ENCODE data around the gene AMDHD2.

Gene AMDHD2

GRCh38 chr16:2499890-2500429, 20.2 kb upstream of the AMDHD2 start:
- no peak for DNase-seq (ENCODE audit: low read depth)

DNA sequence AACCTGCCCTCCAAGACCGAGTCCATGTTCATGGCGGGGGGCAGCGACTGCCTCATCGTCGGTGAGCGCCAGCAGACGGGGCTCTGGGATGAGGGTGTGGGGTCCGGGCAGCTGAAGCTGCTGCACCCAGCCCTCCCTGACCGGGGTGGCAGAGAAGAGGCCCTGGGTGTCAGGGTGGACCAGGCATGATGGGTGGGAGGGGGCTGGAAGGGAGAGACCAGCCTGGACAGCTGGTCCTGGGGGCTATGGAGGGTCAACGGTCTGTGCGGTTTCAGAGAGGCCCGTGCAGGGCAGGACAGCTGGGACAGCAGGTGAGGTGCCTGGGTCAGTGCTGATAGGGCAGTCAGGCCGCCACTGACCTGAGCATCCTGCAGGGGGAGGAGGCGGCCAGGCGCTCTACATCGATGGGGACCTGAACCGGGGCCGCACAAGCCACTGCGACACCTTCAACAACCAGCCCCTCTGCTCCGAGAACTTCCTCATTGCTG, 19.7 kb upstream of the AMDHD2 start:
- no peak for DNase-seq (ENCODE audit: low read depth)

- peak; percentile 71 for DNase-seq (ENCODE audit: low read depth)
Measured at GRCh38 chr16:2500918-2501750, 19.0 kb upstream of the AMDHD2 start.

DNA sequence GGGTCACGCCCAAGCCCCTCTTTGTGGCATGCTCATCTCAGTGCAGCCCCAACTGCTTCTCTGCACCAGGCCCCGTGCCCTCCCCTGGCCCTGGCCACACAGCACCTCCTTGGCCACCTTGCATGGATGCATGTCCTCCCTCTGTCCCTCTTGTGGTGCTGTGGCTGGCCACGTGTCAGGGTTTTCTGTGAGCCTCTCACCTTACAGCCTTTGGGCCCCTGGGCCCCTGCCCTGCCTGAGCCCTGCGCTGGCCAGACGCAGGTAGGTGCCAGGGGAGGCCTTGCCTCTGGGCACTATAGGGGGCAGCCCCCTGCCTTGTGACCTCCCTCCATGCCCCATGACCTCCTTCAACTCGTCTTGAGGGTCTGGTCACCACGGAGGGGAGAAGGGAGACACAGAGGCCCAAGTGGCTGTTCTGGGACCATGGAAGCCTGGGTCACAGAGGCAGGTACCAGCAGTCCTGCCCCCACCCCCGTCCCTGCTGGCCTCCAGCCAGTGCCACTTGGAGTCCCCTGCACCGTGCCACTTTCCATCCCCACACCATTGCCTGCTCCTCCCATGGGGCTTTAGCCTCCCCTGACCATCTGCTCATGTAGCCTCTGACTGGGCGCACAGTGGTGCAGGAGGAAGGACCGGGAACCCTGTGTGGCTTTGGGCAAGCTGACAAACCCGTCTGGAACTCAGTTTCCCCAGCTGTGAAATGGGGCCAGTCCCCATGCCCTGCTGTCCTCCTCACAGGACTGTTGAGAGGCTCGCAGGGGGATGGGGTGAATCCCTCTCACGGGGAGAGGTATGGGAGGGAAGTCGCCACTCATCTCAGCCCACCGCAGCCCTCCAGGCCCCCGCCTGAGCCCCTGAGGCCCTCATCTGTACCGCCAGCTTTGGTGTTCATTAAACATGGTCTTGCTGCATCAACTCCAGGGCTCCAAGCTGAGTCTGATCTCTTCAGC, 17.9 kb upstream of the AMDHD2 start:
- no peak for DNase-seq (ENCODE audit: low read depth)

DNA sequence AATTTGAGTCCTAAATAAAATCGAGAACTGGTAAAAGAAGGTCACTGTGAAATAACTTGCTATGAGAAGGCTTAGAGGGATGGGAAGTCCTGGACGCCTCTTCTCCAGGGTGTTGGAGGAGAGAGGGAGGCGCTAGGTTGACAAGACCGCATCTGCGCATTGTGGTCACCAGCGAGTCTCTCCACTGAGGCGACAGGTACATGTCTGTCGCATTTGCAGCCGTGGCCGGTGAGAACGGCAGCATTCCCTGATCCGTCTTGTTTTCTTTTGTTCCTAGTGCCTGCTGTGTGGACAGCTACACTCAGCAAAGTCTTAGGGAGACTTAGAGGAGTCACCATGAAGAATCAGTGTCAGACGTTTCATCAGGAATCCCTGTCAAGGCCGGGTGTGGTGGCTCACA, 14.5 kb upstream of the AMDHD2 start:
- no peak for DNase-seq (ENCODE audit: low read depth)

DNA sequence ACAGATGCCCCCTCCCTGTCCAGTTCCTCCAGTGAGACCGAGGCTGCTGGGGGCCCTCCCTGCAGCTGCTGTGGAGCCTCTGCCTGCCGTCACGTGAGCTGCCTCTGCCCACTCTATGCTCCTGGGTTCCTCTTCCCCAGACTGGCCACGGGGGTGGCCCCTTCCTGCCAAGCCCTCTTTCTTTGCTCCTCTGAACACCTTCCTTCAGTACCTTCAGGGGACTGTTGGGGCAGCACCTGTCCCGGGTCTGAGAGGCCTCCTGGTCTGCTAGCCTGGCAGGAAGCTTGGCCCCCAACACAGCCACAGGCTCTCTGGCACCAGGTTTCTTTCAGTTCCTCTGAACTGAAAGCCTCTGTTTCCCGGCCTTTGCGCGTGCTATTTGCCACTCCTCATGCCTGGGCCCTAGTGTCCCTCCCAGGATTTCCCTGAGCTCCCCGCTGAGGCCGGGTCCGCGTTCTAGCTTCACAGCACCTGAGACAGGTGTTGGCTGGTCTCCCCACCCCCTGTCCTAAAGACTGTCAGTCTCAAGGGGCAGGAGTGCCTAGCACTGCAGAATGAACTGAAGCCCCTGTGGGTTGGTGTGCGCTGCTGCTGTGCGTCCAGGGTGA, 13.0 kb upstream of the AMDHD2 start:
- DNase-seq (ENCODE audit: low read depth) = no peak

DNA sequence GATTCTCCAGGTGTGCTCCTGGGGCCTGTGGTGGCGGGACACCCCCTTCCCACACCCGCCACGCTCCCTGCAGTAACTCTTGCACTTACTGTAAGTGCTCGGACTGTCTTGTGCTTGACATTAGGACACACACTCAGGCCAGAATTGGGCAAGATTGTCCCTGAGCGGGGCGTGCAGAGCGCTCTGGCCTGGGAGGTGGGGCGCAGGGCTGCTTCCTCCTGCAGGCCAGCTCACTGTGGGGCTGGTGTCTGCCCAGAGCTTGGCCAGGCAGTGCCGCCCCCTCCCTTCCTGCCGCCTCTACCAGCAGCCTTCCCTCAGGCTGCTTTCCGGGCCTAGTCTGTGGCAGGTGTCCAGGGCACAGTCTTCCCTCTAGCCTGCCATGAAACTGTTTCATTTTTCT, 12.5 kb upstream of the AMDHD2 start:
- DNase-seq (ENCODE audit: low read depth) = no peak

GRCh38 chr16:2508722-2509400, 11.3 kb upstream of the AMDHD2 start:
- DNase-seq (ENCODE audit: low read depth) = no peak

DNA sequence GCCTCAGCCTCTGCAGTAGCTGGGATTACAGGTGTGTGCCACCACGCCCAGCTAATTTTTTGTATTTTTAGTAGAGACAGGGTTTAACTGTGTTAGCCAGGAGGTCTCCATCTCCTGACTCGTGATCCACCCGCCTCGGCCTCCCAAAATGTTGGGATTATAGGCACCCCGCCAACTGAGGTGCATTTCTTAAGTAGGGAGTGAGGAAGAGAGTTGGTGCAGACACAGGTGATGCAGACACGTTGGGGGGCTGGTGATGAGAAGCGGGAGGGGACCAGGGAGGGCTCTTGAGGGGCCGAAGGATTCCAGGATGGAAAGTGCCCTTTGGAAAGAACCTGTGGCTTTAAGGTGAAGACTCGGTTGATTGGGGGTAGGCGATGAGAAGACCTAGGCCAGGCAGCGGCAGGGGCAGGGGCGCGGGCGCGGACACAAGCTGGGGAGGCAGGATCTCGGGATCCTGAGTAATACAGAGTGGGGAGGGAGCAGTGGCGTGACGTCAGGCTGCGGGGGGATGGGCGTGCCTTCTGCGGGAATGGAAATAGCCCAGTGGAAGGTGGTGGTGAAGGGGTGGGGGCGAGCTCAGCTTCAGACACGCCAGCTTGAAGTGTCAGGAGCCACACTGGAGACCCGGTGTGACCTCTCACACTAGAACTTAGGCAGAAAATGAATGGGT, 8.9 kb upstream of the AMDHD2 start:
- DNase-seq (ENCODE audit: low read depth) = peak; percentile 68

- DNase-seq (ENCODE audit: low read depth) = no peak
Measured at GRCh38 chr16:2511996-2512734, 8.0 kb upstream of the AMDHD2 start.

- DNase-seq (ENCODE audit: low read depth) = no peak
Measured at GRCh38 chr16:2512735-2513404, 7.3 kb upstream of the AMDHD2 start.

DNA sequence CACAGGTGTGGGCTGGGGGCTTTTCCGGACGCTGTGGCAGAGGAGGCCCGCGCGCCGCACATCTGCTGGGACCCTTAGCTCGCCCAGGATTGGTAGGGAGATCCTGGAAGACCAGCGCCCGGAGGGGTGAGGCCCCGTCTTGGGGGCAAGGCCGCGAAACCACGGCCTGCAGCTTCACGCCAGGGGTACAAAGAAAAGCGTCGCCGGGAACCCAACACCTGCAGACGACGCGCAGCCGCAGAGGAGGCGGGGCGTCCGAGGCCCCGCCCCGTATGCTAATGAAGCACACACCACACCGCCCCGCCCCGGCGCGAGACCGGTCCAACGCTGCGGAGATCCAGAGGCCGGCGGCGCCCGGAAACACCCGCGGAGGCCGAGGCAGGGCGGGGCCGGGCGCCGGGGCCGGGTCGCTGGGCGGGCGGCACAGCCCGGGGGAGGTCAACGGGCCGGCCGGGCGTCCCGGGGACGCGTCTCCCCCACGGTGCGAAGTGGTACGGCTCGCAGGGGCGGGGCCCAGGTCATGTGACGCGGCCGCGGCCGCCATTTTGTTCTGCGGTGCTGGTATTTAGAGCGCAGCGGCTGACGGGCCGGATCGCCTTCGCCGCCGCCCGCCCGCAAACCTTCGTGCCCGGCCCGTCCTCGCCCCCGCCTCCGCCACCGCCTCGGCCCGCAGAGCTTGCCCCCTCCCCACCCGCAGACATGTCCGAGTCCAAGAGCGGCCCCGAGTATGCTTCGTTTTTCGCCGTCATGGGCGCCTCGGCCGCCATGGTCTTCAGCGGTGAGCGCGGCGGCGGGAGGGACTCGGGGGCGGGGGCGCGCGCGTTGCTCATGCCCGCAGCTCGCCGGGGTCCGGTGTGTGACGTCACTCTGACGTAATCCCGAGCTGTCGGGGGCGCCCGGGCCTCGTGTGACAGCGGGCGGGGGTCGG, 6.5 kb upstream of the AMDHD2 start, which contains the start of gene ATP6V0C:
Gene ATP6V0C, plus strand, starts transcription at position 548 of the 928 bp plus-strand sequence. Its CDS starts 152 bp downstream, at position 700.
- DNase-seq (ENCODE audit: low read depth) = peak; percentile 84

DNA sequence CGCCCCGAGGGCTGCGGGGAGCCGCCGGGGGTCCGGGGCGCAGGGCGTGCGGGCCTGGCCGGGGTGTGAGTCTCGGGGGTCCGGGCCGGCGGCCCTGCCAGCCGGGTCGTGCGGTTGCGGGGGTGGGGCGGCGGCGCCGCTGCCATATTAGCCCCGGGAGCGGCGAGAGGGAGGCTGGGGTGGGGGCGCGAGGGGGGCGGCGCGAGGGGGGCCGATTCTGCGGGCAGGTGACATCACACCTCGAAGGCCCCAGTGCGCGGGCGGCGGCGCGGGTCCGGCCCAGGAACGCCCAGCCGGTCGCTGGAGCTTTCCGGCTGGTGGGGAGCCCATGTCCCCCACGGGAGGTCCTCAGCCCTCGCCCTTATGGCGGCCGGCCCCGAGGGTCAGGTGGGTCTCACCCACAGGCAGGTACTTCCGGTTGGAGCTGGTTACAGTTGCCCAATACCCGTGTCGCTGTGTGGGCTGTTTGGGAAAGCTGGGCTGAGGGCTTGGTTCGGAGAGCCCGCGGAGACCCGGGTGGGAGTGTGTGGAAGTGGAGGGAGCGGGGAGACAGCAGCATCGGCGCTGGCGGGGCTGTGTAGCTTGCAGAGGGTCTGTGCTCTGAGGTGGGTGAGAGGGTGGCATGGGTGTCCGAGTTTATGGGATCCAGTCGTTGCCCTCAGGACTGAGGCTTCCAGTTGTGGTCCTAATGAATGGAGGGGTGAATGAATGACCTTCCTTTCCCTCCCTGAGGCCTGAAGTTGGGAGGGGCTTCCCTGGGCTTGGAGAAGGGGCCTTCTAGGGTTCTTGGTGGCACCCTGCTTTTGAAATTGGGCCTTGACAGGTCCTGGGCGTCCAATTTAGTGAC, 5.6 kb upstream of the AMDHD2 start:
- DNase-seq (ENCODE audit: low read depth) = no peak

DNA sequence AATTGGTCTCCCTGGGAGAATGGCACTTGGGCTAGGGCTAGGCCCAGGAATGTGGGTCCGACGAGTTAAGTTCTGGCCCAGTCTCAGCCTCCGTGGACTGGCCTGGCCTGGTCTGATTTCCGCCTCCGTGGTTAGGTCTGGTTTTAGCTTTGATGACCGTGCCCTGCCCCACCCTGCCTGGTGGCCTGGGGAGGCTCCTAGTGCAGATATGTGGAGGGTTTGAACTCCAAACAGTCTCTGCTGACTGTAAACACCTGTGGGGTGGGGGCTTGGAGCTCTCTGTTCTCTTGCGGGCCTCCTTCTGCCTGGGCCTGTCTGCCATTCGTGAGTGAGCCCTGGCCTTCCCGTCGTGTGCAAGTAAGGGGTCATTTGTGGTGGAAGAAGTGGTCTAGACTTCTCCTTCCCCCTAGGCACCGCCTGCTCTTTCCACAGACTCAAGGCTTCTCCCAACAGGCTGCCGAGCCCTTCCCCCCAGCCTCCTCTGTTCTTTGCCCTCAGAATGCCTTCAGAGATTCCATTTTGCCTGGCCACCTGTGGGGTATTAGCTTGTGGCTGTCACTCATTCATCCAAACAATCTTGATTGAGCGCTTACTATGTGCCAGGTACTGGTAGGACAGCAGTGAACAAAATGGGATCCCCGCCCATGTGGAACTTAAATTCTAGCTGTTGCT, 4.9 kb upstream of the AMDHD2 start:
- DNase-seq (ENCODE audit: low read depth) = no peak

- no peak for DNase-seq (ENCODE audit: low read depth)
Measured at GRCh38 chr16:2516391-2517240, 3.6 kb upstream of the AMDHD2 start.
